ENCODE measurements around the gene CENPU.

DNA sequence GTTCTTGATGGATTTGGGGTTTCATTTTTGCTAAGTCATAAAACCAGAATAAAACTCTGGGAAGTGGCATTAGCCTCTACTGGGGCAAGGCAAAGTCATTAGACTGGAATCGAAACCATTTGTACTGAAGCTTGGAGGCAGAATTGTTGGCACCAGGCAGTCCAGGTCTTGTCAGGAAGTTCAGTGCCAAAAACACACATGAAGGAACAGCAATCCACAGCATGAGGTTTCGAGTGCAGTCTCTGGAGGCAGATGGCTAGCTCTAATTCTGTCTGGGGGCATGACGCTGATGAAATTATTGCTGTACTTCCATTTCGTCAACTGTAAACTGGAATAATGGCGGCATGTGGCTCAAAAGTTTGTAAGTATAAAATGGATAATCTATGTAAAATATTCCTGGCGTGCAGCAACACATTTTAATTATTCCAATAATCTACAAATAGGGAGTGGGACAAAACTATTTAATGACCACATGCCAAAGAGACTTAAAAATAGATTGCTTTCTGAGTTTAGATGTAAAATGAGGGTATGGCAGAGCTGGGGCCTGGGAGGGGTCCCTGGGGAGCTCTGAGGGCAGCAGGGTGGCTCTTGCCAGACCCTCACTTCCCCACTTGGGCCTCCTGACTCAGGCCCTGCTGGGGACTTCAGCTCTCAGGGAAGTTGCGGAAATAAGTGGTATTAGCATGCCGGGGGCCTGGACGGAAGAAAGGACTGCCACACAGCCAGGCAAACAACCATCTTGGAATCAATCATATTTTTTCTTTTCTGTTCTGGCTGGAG lies 18.8 kb upstream of the CENPU start:
- TF ChIP-seq CTCF (conservative IDR thresholded peaks at IDR 0.05; ENCODE audit: low read depth in 2 of 2) (no peak), EZH2phosphoT487 (IDR thresholded peaks at IDR 0.05; ENCODE audit: unreplicated experiment) (no peak), EZH2 (IDR thresholded peaks at IDR 0.05; ENCODE audit: low read depth, unreplicated experiment) (no peak), ZNF331 (CRISPR knock-in tag; IDR thresholded peaks at IDR 0.05; ENCODE audit: low read depth) (no peak), NANOG (IDR thresholded peaks at IDR 0.05; ENCODE audit: borderline replicate concordance) (no peak), REST (IDR thresholded peaks at IDR 0.05; ENCODE audit: unreplicated experiment) (no peak), ZNF114 (CRISPR knock-in tag; IDR thresholded peaks at IDR 0.05) (no peak), CREB1 (CRISPR knock-in tag; IDR thresholded peaks at IDR 0.05; ENCODE audit: low read depth) (no peak), JUNB (IDR thresholded peaks at IDR 0.05; ENCODE audit: unreplicated experiment) (no peak), POLR2AphosphoS5 (IDR thresholded peaks at IDR 0.05; ENCODE audit: low read depth) (no peak), ETS1 (IDR thresholded peaks at IDR 0.05) (no peak), ZNF462 (CRISPR knock-in tag; IDR thresholded peaks at IDR 0.05) (no peak), STAT1 (IDR thresholded peaks at IDR 0.05; ENCODE audit: unreplicated experiment) (no peak)

Data from GM23338 (cell line).